Astrocyte of the cerebellum (primary cell): ENCODE results near the gene GPRC5B.

ENCODE experiments used
- DNase-seq: peaks from one replicate; pipeline ENCODE4 v3.0.0-alpha.2; 2011; ENCODE audit warnings: low read depth
- H3K4me3 ChIP-seq: 2 replicates; pipeline ENCODE4 v1.5.1; 2011; ENCODE audit warnings: mild to moderate bottlenecking, low read depth, low read length, moderate library complexity
- CTCF ChIP-seq: IDR thresholded peaks from 2 replicates; pipeline ENCODE4 v1.5.1; 2012; ENCODE audit warnings: low read length, low read depth, moderate library complexity, mild to moderate bottlenecking; ENCODE audit errors: missing control alignments
- in situ Hi-C: cut with HindIII; loops from 2 replicates; pipeline ENCODE4 v1.10.0; 2017; ENCODE audit warnings: low sequenced_read_pairs

Gene GPRC5B

GRCh38 chr16:19919142-19919541 lies 34.5 kb upstream of the GPRC5B start:
- in situ Hi-C loops = loop anchor here (25.0 kb wide), 2 partner anchors 93 to 468 kb away; no protein-coding TSS in a partner anchor
- H3K4me3 ChIP-seq = no peak overlapping the region
- TF ChIP-seq CTCF = no peak
- DNase-seq = no peak

- no peak overlapping the region for H3K4me3 ChIP-seq
- in situ Hi-C loops = loop anchor here (25.0 kb wide), 2 partner anchors 96 to 471 kb away; no protein-coding TSS in a partner anchor
- no peak for DNase-seq
- TF ChIP-seq CTCF = no peak
These were observed 31.4 kb upstream of the GPRC5B start for GRCh38 chr16:19916064-19916463.

GRCh38 chr16:19914877-19915276 lies 30.2 kb upstream of the GPRC5B start:
- no peak for TF ChIP-seq CTCF
- H3K4me3 ChIP-seq = no peak overlapping the region
- in situ Hi-C loops = loop anchor here (25.0 kb wide), 2 partner anchors 97 to 472 kb away; no protein-coding TSS in a partner anchor
- no peak for DNase-seq

GRCh38 chr16:19913340-19913645 lies 28.6 kb upstream of the GPRC5B start:
- no peak for TF ChIP-seq CTCF
- no peak overlapping the region for H3K4me3 ChIP-seq
- in situ Hi-C loops = loop anchor here (25.0 kb wide), 2 partner anchors 99 to 474 kb away; no protein-coding TSS in a partner anchor
- DNase-seq = no peak

GRCh38 chr16:19912455-19913339 lies 28.0 kb upstream of the GPRC5B start:
- DNase-seq = no peak
- H3K4me3 ChIP-seq = no peak overlapping the region
- no peak for TF ChIP-seq CTCF
- in situ Hi-C loops = loop anchor here (25.0 kb wide), 2 partner anchors 100 to 475 kb away; no protein-coding TSS in a partner anchor

- no peak for TF ChIP-seq CTCF
- no peak overlapping the region for H3K4me3 ChIP-seq
- in situ Hi-C loops = loop anchor here (25.0 kb wide), 2 partner anchors 100 to 475 kb away; no protein-coding TSS in a partner anchor
- no peak for DNase-seq
These were observed 27.3 kb upstream of the GPRC5B start for GRCh38 chr16:19911747-19912454.
